ENCODE results near the gene FPGS. TPM values are rescaled to one million over a fixed set of nuclear protein-coding genes. Genes with fewer than 3 reads are reported as not detected.

The FPGS gene
- total RNA-seq, 3 donors from 2014 or later (not counting 1 experiment from before 2014, with no cell fraction given): 99.1 to 108 (median 107) TPM

DNA sequence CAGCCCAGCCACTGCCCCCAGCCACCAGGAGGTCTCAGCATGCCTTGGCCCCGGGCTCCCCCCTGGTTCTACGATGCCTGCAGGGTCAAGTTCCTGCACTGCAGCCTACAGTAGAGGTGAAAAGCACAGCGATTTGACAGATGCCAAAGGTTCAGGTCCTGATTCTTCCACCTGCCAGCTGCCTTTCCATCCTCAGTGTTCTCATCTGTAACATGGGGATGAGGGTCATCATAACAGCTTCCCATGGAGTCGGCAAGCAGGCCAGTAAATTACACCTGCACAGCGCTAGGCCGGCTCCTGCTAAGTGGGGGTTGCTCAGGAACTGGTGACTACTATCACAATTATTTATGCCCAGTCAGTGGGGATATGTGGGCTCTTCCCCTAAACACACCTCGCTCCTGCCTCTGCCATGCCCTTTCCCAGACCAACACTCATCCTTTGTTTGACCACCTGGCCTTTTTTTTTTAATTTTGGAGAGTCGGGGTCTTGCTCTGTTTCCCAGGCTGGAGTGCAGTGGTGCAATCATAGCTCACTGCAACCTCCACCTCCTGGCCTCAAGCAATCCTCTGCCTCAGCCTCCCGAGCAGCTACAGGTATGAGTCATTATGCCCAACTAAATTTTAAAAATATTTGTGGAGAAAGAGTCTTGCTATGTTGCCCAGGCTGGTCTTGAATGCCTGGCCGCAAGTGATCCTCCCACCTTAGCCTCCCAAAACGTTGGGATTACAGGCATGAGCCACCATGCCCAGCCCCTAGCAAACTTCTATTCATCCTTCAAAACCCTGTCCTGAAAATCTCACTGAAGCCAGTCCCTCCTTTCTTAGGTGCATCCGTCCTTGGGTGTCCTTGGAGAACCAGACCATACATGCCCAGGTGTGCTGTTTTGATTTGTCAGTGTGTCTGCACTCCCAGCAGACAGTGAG, 45.4 kb downstream of the FPGS start:
- H3K27ac Mint-ChIP-seq: peak overlapping the region in 1 of 2 donors; percentile 31
- H3K27ac ChIP-seq (ENCODE audit: low read length): no peak overlapping the region
- WGBS (ENCODE audit: insufficient coverage): 82% methylated on average over 9 of the region's 12 CpGs
- intact Hi-C loops (cut with micrococcal nuclease): no loop called here
- H3K36me3 Mint-ChIP-seq: peaks cover 9% of the 10 kb centered on the region
- peaks cover 15% of the 10 kb centered on the region for H3K4me1 ChIP-seq (ENCODE audit: control insufficient read depth, insufficient read depth, low read length)
- H3K4me1 Mint-ChIP-seq: peaks cover 8 to 23% of the 10 kb centered on the region in 2 donors
- ATAC-seq (no peak), DNase-seq (no peak)
- TF ChIP-seq, protein P1, sequence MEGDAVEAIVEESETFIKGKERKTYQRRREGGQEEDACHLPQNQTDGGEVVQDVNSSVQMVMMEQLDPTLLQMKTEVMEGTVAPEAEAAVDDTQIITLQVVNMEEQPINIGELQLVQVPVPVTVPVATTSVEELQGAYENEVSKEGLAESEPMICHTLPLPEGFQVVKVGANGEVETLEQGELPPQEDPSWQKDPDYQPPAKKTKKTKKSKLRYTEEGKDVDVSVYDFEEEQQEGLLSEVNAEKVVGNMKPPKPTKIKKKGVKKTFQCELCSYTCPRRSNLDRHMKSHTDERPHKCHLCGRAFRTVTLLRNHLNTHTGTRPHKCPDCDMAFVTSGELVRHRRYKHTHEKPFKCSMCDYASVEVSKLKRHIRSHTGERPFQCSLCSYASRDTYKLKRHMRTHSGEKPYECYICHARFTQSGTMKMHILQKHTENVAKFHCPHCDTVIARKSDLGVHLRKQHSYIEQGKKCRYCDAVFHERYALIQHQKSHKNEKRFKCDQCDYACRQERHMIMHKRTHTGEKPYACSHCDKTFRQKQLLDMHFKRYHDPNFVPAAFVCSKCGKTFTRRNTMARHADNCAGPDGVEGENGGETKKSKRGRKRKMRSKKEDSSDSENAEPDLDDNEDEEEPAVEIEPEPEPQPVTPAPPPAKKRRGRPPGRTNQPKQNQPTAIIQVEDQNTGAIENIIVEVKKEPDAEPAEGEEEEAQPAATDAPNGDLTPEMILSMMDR (IDR thresholded peaks at IDR 0.05): no peak
- H3K9me3 Mint-ChIP-seq: peaks cover 0 to 8% of the 10 kb centered on the region in 2 donors
- H3K36me3 ChIP-seq (ENCODE audit: control insufficient read depth, insufficient read depth, low read length): no peaks in the 10 kb centered on the region
- H3K4me3 Mint-ChIP-seq: no peak overlapping the region
- H3K27me3 ChIP-seq (ENCODE audit: control insufficient read depth, insufficient read depth, low read length): no peaks in the 10 kb centered on the region
- H3K9me3 ChIP-seq (ENCODE audit: control insufficient read depth, insufficient read depth, low read length): peaks cover 14% of the 10 kb centered on the region
- no peak overlapping the region for H3K4me3 ChIP-seq (ENCODE audit: low read length)
- no peaks in the 10 kb centered on the region for H3K27me3 Mint-ChIP-seq (ENCODE audit: low read depth in 2 of 2)

DNA sequence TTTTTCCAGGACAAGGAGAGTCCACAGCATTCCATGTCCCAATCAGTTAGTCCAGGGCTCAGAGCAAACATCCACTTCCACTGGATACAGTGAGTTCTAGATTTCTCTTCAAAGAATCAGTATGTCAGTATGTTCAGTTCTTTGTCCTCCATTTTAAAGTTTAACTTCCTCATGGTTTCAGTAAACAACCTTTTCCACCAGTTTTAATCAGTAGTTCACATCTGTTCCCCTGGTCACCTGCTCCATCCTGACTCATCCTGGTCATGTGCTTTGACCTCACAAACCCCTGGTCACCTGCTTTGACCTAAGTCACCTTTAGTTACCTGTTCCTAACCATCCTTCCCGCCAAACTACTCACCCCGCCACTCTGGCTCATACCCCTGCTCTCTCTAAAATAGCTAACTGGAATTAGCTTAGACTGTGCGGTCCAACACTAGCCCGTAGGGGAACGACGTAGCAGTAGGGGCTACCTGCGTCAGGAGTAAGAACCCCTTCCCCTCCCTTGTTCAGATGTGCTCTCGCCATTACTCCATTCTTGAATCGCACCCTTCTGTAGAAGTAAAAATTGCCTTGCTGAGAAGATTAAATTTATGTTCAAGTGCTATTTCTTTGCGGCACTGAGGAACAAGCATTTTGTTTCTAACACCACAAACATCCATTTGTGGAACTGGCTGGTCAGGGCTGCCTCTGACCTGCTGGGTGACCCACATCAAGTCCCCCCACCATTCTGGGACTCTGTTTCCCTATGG, 46.2 kb downstream of the FPGS start:
- Histone ChIP-seq H3K27ac (ENCODE audit: low read length) (no peak overlapping the region), H3K36me3 (ENCODE audit: control insufficient read depth, insufficient read depth, low read length) (no peaks in the 10 kb centered on the region), H3K27me3 (ENCODE audit: control insufficient read depth, insufficient read depth, low read length) (no peaks in the 10 kb centered on the region), H3K4me3 (ENCODE audit: low read length) (no peak overlapping the region), H3K4me1 (ENCODE audit: control insufficient read depth, insufficient read depth, low read length) (peaks cover 24% of the 10 kb centered on the region), H3K9me3 (ENCODE audit: control insufficient read depth, insufficient read depth, low read length) (peaks cover 14% of the 10 kb centered on the region)
- Mint-ChIP-seq H3K4me3 (no peak overlapping the region), H3K27me3 (ENCODE audit: low read depth in 2 of 2) (no peaks in the 10 kb centered on the region), H3K36me3 (peaks cover 9% of the 10 kb centered on the region), H3K9me3 (peaks cover 0 to 8% of the 10 kb centered on the region in 2 donors), H3K27ac (peak overlapping the region in 1 of 2 donors; percentile 58), H3K4me1 (peaks cover 12 to 26% of the 10 kb centered on the region in 2 donors)
- intact Hi-C loops (cut with micrococcal nuclease): no loop called here
- DNase-seq: no peak
- TF ChIP-seq, protein P1 (IDR thresholded peaks at IDR 0.05): no peak
- ATAC-seq: no peak
- 96% methylated on average over 9 of the region's 10 CpGs for WGBS (ENCODE audit: insufficient coverage)

DNA sequence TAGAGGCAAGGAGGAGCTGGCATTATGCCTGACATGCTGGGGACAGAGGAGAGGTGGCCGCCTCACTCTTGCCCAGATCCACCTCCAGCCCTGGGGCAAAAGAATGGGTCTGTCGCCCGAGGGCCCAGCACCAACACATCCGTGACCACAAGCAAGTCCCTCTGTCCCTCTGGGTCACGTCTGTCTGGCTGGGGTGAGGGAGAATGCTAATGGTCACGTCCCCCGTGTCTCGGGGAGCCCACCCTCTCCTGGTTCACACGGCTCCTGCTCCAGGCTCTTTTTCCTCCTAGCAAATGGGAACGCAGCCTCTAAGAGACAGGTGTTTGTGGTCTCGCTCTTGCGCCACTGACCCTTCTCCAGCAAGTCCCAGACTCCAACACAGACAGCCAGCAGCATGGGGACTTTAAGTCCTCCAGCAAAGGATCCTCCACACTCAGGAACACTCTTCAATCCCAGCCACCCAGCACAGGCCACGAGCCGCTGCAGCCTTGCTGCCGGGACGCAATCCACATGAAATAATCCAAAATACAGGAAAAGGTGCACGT, 47.7 kb downstream of the FPGS start:
- peaks cover 37% of the 10 kb centered on the region for H3K4me1 ChIP-seq (ENCODE audit: control insufficient read depth, insufficient read depth, low read length)
- TF ChIP-seq, protein P1 (IDR thresholded peaks at IDR 0.05): no peak
- no peak overlapping the region for H3K27ac ChIP-seq (ENCODE audit: low read length)
- peaks cover 9% of the 10 kb centered on the region for H3K36me3 Mint-ChIP-seq
- H3K4me1 Mint-ChIP-seq: peaks cover 14 to 29% of the 10 kb centered on the region in 2 donors
- intact Hi-C loops (cut with micrococcal nuclease): no loop called here
- no peak for ATAC-seq
- H3K36me3 ChIP-seq (ENCODE audit: control insufficient read depth, insufficient read depth, low read length): no peaks in the 10 kb centered on the region
- peaks cover 14% of the 10 kb centered on the region for H3K9me3 ChIP-seq (ENCODE audit: control insufficient read depth, insufficient read depth, low read length)
- H3K9me3 Mint-ChIP-seq: peaks cover 0 to 8% of the 10 kb centered on the region in 2 donors
- H3K4me3 Mint-ChIP-seq: no peak overlapping the region
- H3K4me3 ChIP-seq (ENCODE audit: low read length): no peak overlapping the region
- no peak for DNase-seq
- H3K27ac Mint-ChIP-seq: no peak overlapping the region
- no peaks in the 10 kb centered on the region for H3K27me3 ChIP-seq (ENCODE audit: control insufficient read depth, insufficient read depth, low read length)
- no peaks in the 10 kb centered on the region for H3K27me3 Mint-ChIP-seq (ENCODE audit: low read depth in 2 of 2)
- WGBS (ENCODE audit: insufficient coverage): 95% methylated on average over 16 of the region's 17 CpGs
